T-helper 2 cell treated with Interferon-gamma antibody and Interleukin-4, amounts not matched to agents 5 μg/mL and 100 μg/mL, for 36 hours (primary cell): Measurements from ENCODE around the gene BRINP2.

Source experiments
- DNase-seq: peaks from one replicate; pipeline ENCODE4 v3.0.0; 2021; ENCODE audit warnings: low spot score
- H3K27ac Mint-ChIP-seq: one replicate; pipeline ENCODE4 v1.8.0; 2021; ENCODE audit warnings: mild to moderate bottlenecking, mixed read lengths
- H3K27me3 Mint-ChIP-seq: one replicate; pipeline ENCODE4 v1.8.0; 2021; ENCODE audit warnings: low read depth, mixed read lengths
- H3K36me3 Mint-ChIP-seq: one replicate; pipeline ENCODE4 v1.8.0; 2021; ENCODE audit warnings: low read depth, mixed read lengths
- H3K4me1 Mint-ChIP-seq: one replicate; pipeline ENCODE4 v1.8.0; 2021; ENCODE audit warnings: low read depth, mixed read lengths
- H3K4me3 Mint-ChIP-seq: one replicate; pipeline ENCODE4 v1.8.0; 2022; ENCODE audit warnings: mild to moderate bottlenecking, moderate library complexity, mixed read lengths
- H3K9me3 Mint-ChIP-seq: one replicate; pipeline ENCODE4 v1.8.0; 2021; ENCODE audit warnings: mixed read lengths

The BRINP2 gene

GRCh38 chr1:177283380-177283779 lies 112.6 kb downstream of the BRINP2 start:
- Mint-ChIP-seq H3K36me3 (no peaks in the 10 kb centered on the region), H3K27me3 (no peaks in the 10 kb centered on the region), H3K27ac (no peak overlapping the region), H3K4me1 (no peaks in the 10 kb centered on the region), H3K4me3 (no peak overlapping the region), H3K9me3 (no peaks in the 10 kb centered on the region)
- no peak for DNase-seq

DNA sequence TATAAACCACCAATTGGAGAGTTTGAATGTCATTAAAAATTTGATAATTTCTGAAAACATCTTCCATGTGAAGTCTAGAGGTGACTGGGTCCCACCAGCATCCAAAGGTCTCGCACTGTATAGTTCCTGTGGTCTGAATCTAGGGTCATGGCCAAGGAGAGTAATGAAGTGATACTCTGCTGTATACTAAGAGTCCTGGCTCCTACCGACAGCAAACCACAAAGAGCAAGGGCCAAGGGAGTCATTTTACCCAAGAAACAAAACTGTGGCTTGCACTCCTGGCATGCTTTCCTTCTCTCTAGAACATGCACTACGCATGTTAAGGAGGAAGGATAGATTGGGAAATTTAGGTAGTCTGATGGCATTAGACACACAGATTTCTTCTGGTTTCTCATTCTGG lies 115.6 kb downstream of the BRINP2 start:
- Mint-ChIP-seq H3K27ac (no peak overlapping the region), H3K4me1 (no peaks in the 10 kb centered on the region), H3K36me3 (no peaks in the 10 kb centered on the region), H3K4me3 (no peak overlapping the region), H3K27me3 (no peaks in the 10 kb centered on the region), H3K9me3 (no peaks in the 10 kb centered on the region)
- DNase-seq = no peak

DNA sequence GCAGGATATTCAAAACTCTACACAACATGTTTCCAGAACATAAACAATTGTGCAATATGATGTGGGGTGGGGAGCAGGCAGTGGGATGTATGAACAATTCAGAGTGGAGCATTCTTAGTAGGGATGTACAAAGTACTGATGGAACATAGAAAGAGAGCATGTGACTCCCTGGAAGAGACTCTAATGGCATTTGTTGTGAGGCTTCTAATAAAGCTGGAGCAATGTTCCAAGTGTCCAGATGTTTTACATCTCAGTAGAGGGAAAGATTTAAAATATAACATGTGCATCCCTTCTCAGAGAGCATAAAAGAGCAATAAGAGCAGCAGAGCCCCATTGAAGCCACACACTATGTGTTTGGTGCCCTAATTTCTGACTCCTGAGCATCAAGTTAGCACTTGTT lies 116.5 kb downstream of the BRINP2 start:
- Mint-ChIP-seq H3K27ac (no peak overlapping the region), H3K4me3 (no peak overlapping the region), H3K4me1 (no peaks in the 10 kb centered on the region), H3K36me3 (no peaks in the 10 kb centered on the region), H3K27me3 (no peaks in the 10 kb centered on the region), H3K9me3 (no peaks in the 10 kb centered on the region)
- DNase-seq = no peak

- H3K27ac Mint-ChIP-seq = no peak overlapping the region
- H3K4me3 Mint-ChIP-seq = no peak overlapping the region
- no peaks in the 10 kb centered on the region for H3K9me3 Mint-ChIP-seq
- no peaks in the 10 kb centered on the region for H3K36me3 Mint-ChIP-seq
- H3K27me3 Mint-ChIP-seq = no peaks in the 10 kb centered on the region
- no peaks in the 10 kb centered on the region for H3K4me1 Mint-ChIP-seq
- no peak for DNase-seq
These were observed 117.2 kb downstream of the BRINP2 start for GRCh38 chr1:177287994-177288393.

DNA sequence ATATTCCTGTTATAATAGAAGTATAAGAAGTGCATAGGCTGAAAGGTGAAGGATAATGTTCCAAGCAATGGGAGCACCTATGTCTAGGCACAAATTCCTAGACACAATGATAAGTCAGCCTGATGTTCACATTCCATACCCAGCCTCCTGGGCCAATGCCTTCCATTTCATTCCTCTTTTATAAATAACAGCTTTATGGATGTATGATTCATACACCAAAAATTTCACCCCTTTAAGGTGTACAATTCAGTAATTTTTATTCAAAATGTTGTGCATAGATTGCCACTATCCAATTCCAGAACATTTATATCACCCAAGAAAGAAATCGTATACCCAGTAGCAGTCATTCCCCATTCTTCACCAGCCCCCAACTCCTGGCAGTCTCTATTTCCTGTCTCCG lies 118.8 kb downstream of the BRINP2 start:
- DNase-seq = no peak
- Mint-ChIP-seq H3K27me3 (no peaks in the 10 kb centered on the region), H3K27ac (no peak overlapping the region), H3K9me3 (no peaks in the 10 kb centered on the region), H3K36me3 (no peaks in the 10 kb centered on the region), H3K4me1 (no peaks in the 10 kb centered on the region), H3K4me3 (no peak overlapping the region)

- no peaks in the 10 kb centered on the region for H3K27me3 Mint-ChIP-seq
- H3K27ac Mint-ChIP-seq = no peak overlapping the region
- DNase-seq = no peak
- peaks cover 9% of the 10 kb centered on the region for H3K9me3 Mint-ChIP-seq
- no peaks in the 10 kb centered on the region for H3K36me3 Mint-ChIP-seq
- H3K4me1 Mint-ChIP-seq = no peaks in the 10 kb centered on the region
- H3K4me3 Mint-ChIP-seq = no peak overlapping the region
These were observed 129.7 kb downstream of the BRINP2 start for GRCh38 chr1:177300431-177300830.

GRCh38 chr1:177301425-177302124 lies 130.8 kb downstream of the BRINP2 start:
- Mint-ChIP-seq H3K36me3 (no peaks in the 10 kb centered on the region), H3K4me3 (no peak overlapping the region), H3K9me3 (peaks cover 3% of the 10 kb centered on the region), H3K27ac (no peak overlapping the region), H3K4me1 (no peaks in the 10 kb centered on the region), H3K27me3 (no peaks in the 10 kb centered on the region)
- no peak for DNase-seq

- Mint-ChIP-seq H3K27ac (no peak overlapping the region), H3K4me1 (no peaks in the 10 kb centered on the region), H3K27me3 (no peaks in the 10 kb centered on the region), H3K4me3 (no peak overlapping the region), H3K36me3 (no peaks in the 10 kb centered on the region), H3K9me3 (no peaks in the 10 kb centered on the region)
- no peak for DNase-seq
These were observed 131.7 kb downstream of the BRINP2 start for GRCh38 chr1:177302357-177303044.

GRCh38 chr1:177305040-177306018 lies 134.6 kb downstream of the BRINP2 start:
- no peak for DNase-seq

GRCh38 chr1:177306019-177306415 lies 135.3 kb downstream of the BRINP2 start:
- H3K4me3 Mint-ChIP-seq = no peak overlapping the region
- H3K27ac Mint-ChIP-seq = no peak overlapping the region
- no peak for DNase-seq
- no peaks in the 10 kb centered on the region for H3K27me3 Mint-ChIP-seq
- no peaks in the 10 kb centered on the region for H3K36me3 Mint-ChIP-seq
- H3K4me1 Mint-ChIP-seq = no peaks in the 10 kb centered on the region
- no peaks in the 10 kb centered on the region for H3K9me3 Mint-ChIP-seq

More at GRCh38 chr1:177305040-177306018, 134.6 kb downstream of the BRINP2 start:
- Mint-ChIP-seq H3K27me3 (no peaks in the 10 kb centered on the region), H3K9me3 (no peaks in the 10 kb centered on the region), H3K4me1 (no peaks in the 10 kb centered on the region), H3K27ac (no peak overlapping the region), H3K36me3 (no peaks in the 10 kb centered on the region), H3K4me3 (no peak overlapping the region)

DNA sequence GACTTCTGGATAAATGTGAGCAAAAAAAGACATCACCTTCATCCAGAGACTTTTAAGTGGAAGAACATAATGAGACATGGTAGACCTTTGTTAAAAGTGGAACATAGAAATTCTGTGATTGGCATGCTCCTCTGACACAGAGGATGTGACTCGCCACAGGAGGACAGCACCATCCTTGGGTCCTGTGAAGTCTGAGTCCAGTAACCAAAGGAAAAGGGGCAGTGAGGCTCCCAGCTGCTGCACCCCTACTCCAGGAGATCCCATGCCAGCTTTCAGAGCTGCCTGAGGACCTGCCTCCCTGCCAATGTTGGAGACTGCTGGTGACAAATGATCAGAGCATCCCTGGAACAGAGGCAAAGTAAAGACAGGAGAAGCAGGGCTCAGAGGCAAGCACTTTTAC lies 136.2 kb downstream of the BRINP2 start:
- Mint-ChIP-seq H3K36me3 (no peaks in the 10 kb centered on the region), H3K27ac (no peak overlapping the region), H3K4me1 (no peaks in the 10 kb centered on the region), H3K9me3 (no peaks in the 10 kb centered on the region), H3K4me3 (no peak overlapping the region), H3K27me3 (no peaks in the 10 kb centered on the region)
- no peak for DNase-seq

DNA sequence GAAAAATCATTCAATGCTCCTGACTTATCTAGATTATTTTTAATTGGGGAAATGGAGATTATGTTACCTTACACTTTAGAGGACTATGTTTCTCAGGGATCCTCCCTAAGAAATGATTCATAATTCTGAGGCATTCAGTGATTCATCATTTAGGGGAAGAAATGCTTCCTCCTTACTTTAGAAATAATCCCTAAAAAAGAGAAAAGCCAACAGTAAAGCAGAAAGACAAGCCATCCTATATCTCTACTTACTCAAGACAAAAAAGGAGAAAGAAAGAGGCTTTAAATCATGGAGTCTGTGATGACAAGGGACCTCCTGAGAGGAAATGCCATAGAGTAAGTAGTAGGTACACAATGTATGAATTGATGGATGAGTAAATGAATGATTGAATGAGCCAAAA lies 137.0 kb downstream of the BRINP2 start:
- Mint-ChIP-seq H3K36me3 (no peaks in the 10 kb centered on the region), H3K9me3 (no peaks in the 10 kb centered on the region), H3K27me3 (no peaks in the 10 kb centered on the region), H3K4me3 (no peak overlapping the region), H3K27ac (no peak overlapping the region), H3K4me1 (no peaks in the 10 kb centered on the region)
- DNase-seq = no peak

- Mint-ChIP-seq H3K4me1 (no peaks in the 10 kb centered on the region), H3K36me3 (no peaks in the 10 kb centered on the region), H3K27me3 (no peaks in the 10 kb centered on the region), H3K9me3 (no peaks in the 10 kb centered on the region), H3K4me3 (no peak overlapping the region), H3K27ac (no peak overlapping the region)
- DNase-seq = no peak
These were observed 139.1 kb downstream of the BRINP2 start for GRCh38 chr1:177309880-177310279.

DNA sequence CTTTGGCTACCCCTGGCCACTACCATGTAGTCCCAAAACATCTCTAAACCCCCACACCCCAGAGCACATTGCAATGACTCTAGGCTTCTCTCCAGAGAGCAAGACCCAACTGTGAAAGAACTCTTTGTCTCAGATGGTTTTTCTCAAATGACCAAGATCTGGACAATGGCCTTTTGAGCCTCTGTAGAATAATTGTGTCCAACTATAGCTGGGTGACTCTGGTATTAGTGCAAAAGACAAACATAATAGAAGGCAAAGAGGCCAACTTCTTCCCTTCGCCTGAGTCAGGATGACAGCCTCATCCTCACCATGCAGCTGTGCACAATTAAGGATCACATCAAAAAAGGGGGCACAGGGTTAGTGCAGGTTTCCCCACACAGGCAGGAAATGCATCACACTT lies 139.6 kb downstream of the BRINP2 start:
- no peak overlapping the region for H3K4me3 Mint-ChIP-seq
- H3K27ac Mint-ChIP-seq = no peak overlapping the region
- H3K27me3 Mint-ChIP-seq = no peaks in the 10 kb centered on the region
- no peak for DNase-seq
- no peaks in the 10 kb centered on the region for H3K36me3 Mint-ChIP-seq
- no peaks in the 10 kb centered on the region for H3K4me1 Mint-ChIP-seq
- no peaks in the 10 kb centered on the region for H3K9me3 Mint-ChIP-seq
